HG02763 (cell line): ENCODE measurements around the gene BRMS1.
"Not testable (repeated sequence)": the region's sequence is repeated elsewhere in the genome, so short reads cannot be mapped to it uniquely, and the experiment has no call there.

Source experiments
- ATAC-seq: cut with Tn5 transposase; IDR thresholded peaks from one replicate; pipeline ENCODE4 v1.9.1; 2021; ENCODE audit warnings: mild to moderate bottlenecking, moderate library complexity; ENCODE audit not compliant: unreplicated experiment

Gene BRMS1

GRCh38 chr11:66326261-66327111, 18.4 kb downstream of the BRMS1 start:
- no peak for ATAC-seq

- no peak for ATAC-seq
Measured at GRCh38 chr11:66325263-66325671, 19.6 kb downstream of the BRMS1 start.

GRCh38 chr11:66324664-66325063, 20.2 kb downstream of the BRMS1 start:
- ATAC-seq: no peak

- ATAC-seq: no peak
Measured at GRCh38 chr11:66323684-66324083, 21.2 kb downstream of the BRMS1 start.

- no peak for ATAC-seq
Measured at GRCh38 chr11:66322732-66323427, 22.0 kb downstream of the BRMS1 start.

GRCh38 chr11:66321606-66322005, 23.3 kb downstream of the BRMS1 start:
- no peak for ATAC-seq

- not testable (repeated sequence) for ATAC-seq
Measured at GRCh38 chr11:66320748-66321147, 24.2 kb downstream of the BRMS1 start.

- not testable (repeated sequence) for ATAC-seq
Measured at GRCh38 chr11:66320289-66320688, 24.6 kb downstream of the BRMS1 start.

GRCh38 chr11:66318600-66318970, 26.3 kb downstream of the BRMS1 start:
- no peak for ATAC-seq

- no peak for ATAC-seq
Measured at GRCh38 chr11:66317723-66318599, 26.9 kb downstream of the BRMS1 start.

GRCh38 chr11:66317322-66317722, 27.6 kb downstream of the BRMS1 start:
- no peak for ATAC-seq

- no peak for ATAC-seq
Measured at GRCh38 chr11:66316849-66317251, 28.1 kb downstream of the BRMS1 start, which contains the start of gene CD248. Gene CD248, minus strand, starts transcription at chr11:66317044. Its CDS starts 17 bp downstream, at chr11:66317027.

- ATAC-seq: no peak
Measured at GRCh38 chr11:66315921-66316811, 28.7 kb downstream of the BRMS1 start.

- no peak for ATAC-seq
Measured at GRCh38 chr11:66315498-66315885, 29.4 kb downstream of the BRMS1 start.

GRCh38 chr11:66314561-66315497, 30.1 kb downstream of the BRMS1 start:
- no peak for ATAC-seq

- ATAC-seq: no peak
Measured at GRCh38 chr11:66314186-66314501, 30.8 kb downstream of the BRMS1 start.

GRCh38 chr11:66313321-66314185, 31.4 kb downstream of the BRMS1 start:
- ATAC-seq: no peak
